HG03460 (cell line): Measurements from ENCODE around the gene L3MBTL4.
A peak's percentile ranks its signal among the peaks of the same experiment; 100 is the strongest.
"Not testable (repeated sequence)": the region's sequence is repeated elsewhere in the genome, so short reads cannot be mapped to it uniquely, and the experiment has no call there.

Experiments
- ATAC-seq: cut with Tn5 transposase; IDR thresholded peaks from one replicate; pipeline ENCODE4 v1.9.1; 2021; ENCODE audit not compliant: unreplicated experiment

L3MBTL4 gene

GRCh38 chr18:6414723-6415417 is at the start of gene L3MBTL4:
Gene L3MBTL4 (minus strand): TSS chr18:6414911. CDS start chr18:6311625, 103,286 bp downstream.
- ATAC-seq, result peak; percentile 52

GRCh38 chr18:6452194-6452593 is 37.5 kb upstream of the L3MBTL4 start:
- ATAC-seq, result no peak

- ATAC-seq, result peak; percentile 70
These were observed 34.5 kb upstream of the L3MBTL4 start for GRCh38 chr18:6449213-6449612.

- ATAC-seq, result no peak
These were observed 29.9 kb upstream of the L3MBTL4 start for GRCh38 chr18:6444466-6445228.

GRCh38 chr18:6441200-6441599 is 26.5 kb upstream of the L3MBTL4 start:
- no peak for ATAC-seq

GRCh38 chr18:6437937-6438818 is 23.5 kb upstream of the L3MBTL4 start:
- no peak for ATAC-seq

GRCh38 chr18:6435731-6436130 is 21.0 kb upstream of the L3MBTL4 start:
- ATAC-seq, result no peak

GRCh38 chr18:6434987-6435709 is 20.4 kb upstream of the L3MBTL4 start:
- no peak for ATAC-seq

- no peak for ATAC-seq
These were observed 19.8 kb upstream of the L3MBTL4 start for GRCh38 chr18:6434481-6434880.

- ATAC-seq, result no peak
These were observed 17.1 kb upstream of the L3MBTL4 start for GRCh38 chr18:6431659-6432318.

GRCh38 chr18:6428851-6429395 is 14.2 kb upstream of the L3MBTL4 start:
- ATAC-seq, result no peak

- no peak for ATAC-seq
These were observed 12.6 kb upstream of the L3MBTL4 start for GRCh38 chr18:6427286-6427685.

- no peak for ATAC-seq
These were observed 8.6 kb upstream of the L3MBTL4 start for GRCh38 chr18:6423289-6423688.

GRCh38 chr18:6414118-6414722 is 491 bp downstream of the L3MBTL4 start:
- peak; percentile 78 for ATAC-seq

GRCh38 chr18:6413579-6414117 is 1.1 kb downstream of the L3MBTL4 start:
- ATAC-seq, result no peak

- no peak for ATAC-seq
These were observed 1.7 kb downstream of the L3MBTL4 start for GRCh38 chr18:6412933-6413472.

- no peak for ATAC-seq
These were observed 3.3 kb downstream of the L3MBTL4 start for GRCh38 chr18:6411382-6411781.

GRCh38 chr18:6409933-6410332 is 4.8 kb downstream of the L3MBTL4 start:
- ATAC-seq, result no peak

GRCh38 chr18:6408543-6408942 is 6.2 kb downstream of the L3MBTL4 start:
- not testable (repeated sequence) for ATAC-seq
